Right lung (tissue), 5 donors: ENCODE results near the gene FN1. TPM values are rescaled to one million over a fixed set of nuclear protein-coding genes. Genes with fewer than 3 reads are reported as not detected.

ENCODE experiments used
- DNase-seq, 2 donors: peaks; one replicate each; pipeline ENCODE4 v3.0.0-alpha.2; 2013
- polyA plus RNA-seq, 5 donors: library from polyadenylated mRNA; unstranded; fragments of 120-200 nt; gene quantifications; one replicate each; pipeline versions ENCODE4 v1.2.1 to v1.2.3, GENCODE V29; 2013; ENCODE audit warnings: inconsistent platforms in 1 of 5, low replicate concordance in 1 of 5; ENCODE audit not compliant: insufficient read length in 5 of 5, insufficient read depth in 1 of 5

The FN1 gene
- polyA plus RNA-seq, 5 donors = 1,474 to 1,880 (median 1,700) TPM

DNA sequence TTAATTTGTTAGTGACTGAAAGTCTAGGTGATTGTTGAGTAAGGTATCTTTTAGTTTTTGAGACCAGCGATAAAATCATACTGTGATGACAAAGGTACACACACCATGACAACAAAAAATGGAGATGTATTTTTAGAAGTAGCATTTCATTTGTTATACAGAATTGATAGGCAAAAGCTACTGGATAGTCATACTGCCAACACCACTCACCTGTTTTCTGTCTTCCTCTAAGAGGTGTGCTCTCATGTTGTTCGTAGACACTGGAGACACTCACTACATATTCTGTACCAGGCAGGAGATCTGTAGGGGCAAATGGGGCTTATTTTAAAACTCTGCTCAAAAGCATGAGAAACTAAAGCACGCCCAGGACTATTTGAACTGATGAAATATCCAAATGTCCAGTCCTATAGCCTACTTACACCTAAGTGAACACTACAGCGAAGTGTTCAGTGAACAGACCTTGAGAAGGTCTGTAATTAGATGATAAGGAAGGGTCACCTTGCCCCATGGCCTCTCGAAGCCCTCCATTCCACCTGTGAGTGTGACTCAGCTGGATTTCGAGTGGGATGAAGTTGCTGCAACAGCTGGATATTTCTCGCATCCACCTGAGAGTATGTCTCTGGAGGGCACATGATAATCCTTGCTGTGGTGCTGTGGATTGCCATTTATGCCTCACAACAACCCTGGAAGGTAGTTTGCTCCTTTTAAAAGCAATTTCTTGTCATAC, 47.7 kb downstream of the FN1 start:
- no peak for DNase-seq

DNA sequence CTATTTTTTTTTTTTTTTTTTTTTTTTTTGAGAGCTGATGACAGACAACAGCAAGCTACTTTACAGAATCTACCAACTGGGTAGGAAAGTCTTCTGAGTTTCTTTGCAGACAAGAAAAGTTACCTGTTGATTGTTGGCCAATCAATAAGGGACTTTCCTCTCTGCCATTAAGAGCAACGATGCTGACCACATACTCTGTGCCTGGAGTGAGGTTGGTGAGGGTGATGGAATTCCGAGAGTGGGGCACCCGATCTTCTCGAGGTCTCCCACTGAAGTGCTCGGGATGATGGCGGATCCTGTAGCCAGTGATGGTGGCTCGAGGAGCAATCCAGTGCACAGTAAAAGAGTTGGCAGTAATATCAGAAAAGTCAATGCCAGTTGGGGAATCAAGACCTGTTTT, 49.3 kb downstream of the FN1 start:
- no peak for DNase-seq

DNA sequence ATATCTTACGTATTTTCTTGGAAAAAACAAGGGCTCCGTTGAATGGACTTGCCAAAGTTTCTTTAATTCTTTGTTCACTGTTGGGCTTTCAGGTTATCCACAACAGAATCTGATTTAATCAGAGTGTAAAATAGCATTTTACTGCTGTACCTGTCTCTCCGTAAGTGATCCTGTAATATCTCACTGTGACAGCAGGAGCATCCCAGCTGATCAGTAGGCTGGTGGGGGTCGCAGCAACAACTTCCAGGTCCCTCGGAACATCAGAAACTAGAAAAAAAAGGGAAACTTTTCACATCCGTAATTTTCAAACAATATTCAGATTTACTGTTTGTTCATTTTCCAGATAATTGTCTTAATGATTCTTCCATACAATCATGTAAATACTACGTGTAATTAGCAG, 51.2 kb downstream of the FN1 start:
- DNase-seq = no peak

DNA sequence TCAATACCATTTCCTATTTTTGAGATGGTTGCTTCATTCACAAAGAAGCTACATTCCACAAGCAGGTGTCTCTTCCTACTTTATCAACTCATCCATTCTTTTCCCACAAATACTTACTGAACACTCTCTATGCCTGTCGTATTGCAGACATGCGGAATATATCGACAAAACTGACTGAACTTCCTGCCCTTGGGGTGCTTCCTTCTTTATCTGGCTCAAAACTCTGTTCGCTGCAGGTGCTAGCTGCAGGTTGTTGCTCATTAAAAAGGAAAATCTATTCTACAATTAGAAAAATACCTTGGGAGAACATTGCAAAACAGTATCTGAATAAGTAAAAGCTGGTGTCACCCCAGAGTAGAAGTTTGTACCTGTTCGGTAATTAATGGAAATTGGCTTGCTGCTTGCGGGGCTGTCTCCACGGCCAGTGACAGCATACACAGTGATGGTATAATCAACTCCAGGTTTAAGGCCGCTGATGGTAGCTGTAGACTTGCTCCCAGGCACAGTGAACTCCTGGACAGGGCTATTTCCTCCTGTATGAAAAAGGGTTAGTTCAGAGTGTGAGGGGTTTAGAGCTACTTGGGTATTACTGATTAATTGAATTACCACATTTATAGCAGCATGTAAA, 52.1 kb downstream of the FN1 start:
- DNase-seq = no peak

DNA sequence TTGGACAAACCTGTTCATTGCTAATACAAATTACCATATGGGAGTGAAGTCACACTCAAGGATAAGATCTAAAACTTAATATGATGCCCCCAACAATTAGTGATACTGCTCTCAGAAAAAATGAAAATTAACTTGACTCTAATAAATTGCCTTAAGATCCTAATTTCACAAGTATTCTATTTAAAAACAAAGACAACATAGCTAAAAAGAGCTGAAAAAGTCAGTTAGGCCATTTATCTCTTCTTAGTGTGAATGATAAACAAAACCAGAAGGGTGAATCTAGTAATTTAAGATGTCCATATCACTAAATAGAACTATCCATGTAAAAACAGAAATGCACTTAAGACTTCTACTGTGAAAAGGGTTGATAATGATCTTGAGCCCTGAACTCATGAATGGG, 53.4 kb downstream of the FN1 start:
- DNase-seq = no peak

DNA sequence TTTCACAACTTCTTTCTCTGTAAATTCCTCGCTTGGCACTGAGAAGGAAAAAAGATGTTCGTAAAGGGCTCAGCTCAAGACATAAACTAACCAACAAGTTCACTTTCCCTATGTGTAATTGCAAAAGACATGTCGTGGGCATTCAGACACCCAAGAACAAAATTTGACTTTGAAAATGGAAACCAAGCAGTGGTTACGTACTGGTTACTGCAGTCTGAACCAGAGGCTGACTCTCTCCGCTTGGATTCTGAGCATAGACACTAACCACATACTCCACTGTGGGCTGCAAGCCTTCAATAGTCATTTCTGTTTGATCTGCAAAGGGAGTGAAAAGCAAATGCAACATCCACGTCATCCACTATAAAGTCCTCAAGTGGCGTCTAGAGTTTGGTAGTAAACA, 53.9 kb downstream of the FN1 start:
- DNase-seq = no peak

DNA sequence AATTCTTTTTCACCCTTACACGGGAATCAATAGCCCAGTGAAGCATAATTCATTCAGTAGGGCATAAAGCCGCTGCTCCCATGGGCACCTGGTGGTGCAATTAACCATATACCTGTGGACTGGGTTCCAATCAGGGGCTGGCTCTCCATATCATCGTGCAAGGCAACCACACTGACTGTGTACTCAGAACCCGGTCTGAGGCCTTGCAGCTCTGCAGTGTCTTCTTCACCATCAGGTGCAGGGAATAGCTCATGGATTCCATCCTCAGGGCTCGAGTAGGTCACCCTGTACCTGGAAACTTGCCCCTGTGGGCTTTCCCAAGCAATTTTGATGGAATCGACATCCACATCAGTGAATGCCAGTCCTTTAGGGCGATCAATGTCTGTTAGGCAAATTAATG, 55.2 kb downstream of the FN1 start:
- DNase-seq = no peak

DNA sequence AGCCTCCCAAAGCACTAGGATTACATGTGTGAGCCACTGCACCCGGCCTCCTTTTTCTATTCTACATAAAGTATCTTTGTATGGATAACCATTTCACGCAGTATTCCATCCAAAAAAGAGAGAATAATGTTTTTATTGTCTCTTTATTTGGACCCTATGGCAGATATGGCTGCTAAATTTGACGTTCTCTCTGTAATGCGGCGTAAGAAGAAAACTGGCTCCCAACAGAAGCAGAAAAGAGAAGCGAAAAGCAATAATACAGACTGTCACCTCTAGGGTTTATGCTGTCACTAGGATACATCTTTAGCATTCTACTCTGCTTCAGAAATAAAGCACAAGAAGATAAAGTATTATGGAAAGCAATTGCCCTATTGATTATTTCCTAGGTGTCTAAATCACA, 55.9 kb downstream of the FN1 start:
- DNase-seq = no peak

DNA sequence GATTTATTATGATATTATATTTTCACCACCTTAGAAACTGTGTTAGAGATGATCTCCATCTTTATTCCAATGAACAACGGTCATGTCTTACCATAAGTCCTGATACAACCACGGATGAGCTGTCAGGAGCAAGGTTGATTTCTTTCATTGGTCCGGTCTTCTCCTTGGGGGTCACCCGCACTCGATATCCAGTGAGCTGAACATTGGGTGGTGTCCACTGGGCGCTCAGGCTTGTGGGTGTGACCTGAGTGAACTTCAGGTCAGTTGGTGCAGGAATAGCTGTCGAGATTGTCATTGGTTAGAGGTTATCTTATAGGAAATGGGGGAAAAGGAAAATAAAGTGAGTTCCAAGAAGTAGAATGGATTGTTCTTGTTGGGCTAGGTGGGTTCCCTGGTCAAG, 56.8 kb downstream of the FN1 start:
- DNase-seq = no peak

DNA sequence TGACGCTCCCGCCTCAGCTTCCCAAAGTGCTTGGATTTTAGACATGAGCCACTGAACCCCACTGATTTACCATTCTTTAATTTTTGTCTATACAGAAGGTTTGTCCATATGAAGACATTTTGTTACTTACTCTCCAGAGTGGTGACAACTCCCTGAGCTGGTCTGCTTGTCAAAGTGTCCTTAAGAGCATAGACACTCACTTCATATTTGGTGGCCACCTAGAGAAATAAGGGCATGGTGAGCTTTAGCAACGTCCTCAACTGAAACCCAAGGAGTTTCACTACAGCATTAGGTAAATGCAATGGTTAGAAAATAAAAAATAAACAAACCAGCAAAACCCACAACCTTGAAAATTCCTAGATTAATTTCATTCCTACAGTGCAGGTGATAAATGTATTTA, 57.8 kb downstream of the FN1 start:
- DNase-seq = no peak

DNA sequence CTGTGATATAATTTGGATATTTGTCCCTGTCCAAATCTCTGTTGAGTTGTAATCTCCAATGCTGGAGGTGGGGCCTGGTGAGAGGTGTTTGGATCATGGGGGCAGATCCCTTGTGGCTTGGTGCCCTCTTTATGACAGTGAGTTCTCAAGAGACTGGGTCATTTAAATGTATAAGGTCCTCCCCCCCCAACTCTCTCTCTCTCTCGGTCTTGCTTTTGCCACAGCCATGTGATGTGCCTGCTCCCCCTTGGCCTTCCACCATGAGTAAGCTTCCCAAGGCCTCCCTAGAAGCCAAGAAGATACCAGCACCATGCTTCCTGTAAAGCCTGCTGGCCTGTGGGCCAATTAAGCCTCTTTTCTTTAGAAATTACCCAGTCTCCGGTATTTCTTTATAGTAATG, 58.6 kb downstream of the FN1 start:
- no peak for DNase-seq

DNA sequence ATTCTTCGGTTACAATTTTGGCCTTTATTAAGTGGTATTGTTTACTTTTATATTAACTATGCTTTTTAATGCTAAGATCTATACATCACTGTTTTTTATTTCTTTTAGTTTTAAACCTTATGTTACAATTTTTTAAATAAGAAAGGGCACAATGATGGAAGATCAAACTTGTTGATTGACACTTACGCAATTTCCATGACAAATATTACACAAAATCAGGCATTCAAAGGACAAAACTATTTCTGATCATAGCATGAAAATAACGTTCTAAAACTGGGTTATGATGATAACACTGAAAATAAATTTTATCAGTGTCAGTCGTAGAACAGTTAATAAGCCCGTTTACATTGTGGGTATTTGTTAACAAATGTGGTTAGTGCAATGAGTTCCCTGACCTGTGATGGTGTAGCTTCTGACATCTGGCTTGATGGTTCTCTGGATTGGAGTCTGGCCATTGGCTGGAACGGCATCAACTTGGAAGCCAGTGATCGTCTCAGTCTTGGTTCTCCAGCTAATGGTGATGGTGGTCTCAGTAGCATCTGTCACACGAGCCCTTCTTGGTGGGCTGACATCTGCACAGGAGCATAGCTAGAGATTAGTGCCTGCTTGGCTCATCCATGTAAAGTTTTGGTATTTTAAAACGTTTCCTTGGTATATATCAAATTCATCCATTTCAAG, 59.6 kb downstream of the FN1 start:
- no peak for DNase-seq

DNA sequence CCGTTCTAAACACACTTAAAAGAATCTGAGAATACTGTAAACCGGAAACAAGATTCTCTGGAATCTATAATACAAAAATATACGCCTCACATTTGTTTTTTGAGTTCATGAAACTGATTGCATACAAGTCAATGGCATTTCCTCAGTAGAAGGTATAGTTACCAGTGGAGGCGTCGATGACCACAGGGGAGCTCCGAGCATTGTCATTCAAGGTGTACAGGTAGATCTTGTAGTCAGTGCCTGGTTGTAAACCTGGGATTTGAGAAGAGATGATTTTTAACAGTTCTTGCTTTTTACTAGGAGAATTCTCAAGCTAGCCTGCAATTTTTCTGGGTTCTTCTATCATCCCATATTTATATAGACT, 60.4 kb downstream of the FN1 start:
- no peak for DNase-seq

DNA sequence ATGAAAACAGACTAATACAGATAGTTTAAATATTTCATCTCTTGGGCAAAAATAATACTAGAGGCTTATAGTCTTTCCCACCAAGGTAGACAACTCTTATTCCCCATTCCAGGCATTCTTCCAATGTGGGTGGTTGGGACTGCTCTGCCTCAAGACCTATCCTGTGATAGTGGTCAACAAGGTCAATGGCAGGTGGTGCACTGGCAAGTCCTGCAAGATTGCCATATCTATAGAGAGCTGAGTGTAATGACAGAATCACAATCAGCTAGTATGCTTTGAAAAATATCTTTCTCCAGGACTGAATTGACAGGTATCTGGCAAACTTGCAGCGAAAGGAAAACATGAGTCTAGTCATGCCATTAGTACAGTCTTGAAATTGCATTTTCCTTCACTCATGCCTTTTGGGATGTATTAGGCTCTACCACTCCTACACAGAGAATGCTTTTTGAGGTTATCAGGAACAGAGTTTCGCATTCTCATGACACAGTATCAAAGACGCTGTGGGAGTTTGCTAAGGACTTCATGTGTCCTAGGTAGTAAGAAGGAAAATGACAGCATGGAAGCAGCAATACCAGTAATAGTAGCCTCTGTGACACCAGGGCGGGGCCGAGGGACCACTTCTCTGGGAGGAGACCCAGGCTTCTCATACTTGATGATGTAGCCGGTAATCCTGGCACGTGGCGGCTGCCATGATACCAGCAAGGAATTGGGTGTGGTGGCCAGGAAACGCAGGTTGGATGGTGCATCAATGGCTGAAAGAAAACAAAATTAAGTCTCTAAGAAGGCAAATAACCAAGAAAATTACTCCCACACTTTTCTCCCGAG, 61.0 kb downstream of the FN1 start:
- no peak for DNase-seq

DNA sequence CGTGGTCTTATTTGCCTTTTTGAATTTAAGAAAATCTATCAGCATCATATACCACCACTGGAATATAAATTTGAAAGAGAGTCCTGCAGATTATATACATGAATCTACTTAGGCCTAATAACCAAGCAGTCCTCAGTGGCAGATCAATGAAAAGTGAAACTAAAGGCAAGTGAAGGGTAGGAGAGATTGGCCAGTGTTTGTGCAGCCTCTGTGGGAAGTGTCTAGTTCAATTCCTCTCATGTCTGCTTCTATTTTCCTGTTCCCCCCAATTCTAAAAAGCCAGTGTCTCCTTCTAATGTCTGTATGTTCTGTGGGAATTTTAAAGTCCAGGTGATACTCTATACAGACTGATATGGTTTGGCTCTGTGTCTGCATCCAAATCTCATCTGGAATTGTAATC, 61.9 kb downstream of the FN1 start:
- no peak for DNase-seq

DNA sequence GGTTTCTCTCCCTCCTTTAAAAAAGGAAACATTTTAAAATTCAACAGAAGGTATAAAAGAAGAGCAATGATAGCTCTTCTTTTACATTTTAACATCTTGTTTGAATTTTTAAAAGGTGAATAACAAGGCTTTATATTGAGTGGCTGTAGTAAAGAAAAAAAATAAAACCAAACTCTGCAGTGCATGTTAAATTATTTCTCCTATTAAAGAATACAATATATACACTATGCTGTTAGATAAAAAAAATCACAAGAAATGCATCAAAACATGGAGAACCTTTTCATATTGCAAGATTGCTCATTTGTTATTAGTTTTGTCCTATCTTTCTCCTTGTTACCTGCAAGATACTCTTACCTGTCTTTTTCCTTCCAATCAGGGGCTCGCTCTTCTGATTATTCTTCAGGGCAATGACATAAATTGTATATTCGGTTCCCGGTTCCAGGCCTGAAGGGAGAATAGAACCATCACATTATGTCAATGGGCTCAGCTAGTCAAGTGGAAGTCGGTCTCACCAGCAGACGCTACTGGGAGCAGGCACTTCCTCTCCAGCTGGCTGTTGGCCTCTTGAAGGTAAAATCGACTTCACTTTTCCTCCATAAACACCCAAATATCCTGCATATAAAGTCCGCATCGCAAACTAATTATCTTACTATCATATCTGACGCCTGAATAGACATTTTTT, 62.8 kb downstream of the FN1 start:
- DNase-seq = no peak

DNA sequence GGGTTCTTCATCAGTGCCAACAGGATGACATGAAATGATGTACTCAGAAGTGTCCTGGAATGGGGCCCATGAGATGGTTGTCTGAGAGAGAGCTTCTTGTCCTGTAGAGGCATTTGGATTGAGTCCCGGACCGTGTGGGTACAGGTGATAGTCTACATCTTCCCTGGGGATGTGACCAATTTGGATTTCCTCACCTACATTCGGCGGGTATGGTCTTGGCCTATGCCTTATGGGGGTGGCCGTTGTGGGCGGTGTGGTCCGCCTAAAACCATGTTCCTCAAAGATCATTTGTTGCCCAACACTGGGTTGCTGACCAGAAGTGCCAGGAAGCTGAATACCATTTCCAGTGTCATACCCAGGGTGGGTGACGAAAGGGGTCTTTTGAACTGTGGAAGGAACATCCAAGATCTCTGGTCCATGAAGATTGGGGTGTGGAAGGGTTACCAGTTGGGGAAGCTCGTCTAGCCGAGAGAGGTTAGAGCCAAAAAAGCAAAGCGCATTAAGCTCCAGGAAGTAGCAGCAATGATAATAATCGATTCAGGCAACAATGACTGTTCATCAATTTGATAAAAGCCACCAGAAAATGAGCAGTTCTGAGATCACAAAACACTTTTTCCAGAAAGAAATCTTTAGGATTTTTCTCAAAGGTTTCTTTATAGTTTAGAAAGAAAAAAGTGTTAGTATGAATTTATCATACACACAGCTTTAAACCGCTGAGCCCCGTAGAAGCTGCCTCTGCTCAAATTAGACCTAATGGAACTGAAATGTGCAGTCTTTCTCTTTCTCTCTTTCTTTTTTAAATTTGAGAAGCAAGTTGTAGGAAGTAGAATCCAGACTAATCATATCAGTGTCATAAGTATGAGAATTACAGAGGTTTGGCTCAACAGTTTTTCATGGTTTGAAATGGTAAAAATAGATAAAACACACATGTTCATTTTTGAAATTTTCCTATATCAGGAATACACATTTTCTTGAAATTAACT, 63.7 kb downstream of the FN1 start:
- no peak for DNase-seq

DNA sequence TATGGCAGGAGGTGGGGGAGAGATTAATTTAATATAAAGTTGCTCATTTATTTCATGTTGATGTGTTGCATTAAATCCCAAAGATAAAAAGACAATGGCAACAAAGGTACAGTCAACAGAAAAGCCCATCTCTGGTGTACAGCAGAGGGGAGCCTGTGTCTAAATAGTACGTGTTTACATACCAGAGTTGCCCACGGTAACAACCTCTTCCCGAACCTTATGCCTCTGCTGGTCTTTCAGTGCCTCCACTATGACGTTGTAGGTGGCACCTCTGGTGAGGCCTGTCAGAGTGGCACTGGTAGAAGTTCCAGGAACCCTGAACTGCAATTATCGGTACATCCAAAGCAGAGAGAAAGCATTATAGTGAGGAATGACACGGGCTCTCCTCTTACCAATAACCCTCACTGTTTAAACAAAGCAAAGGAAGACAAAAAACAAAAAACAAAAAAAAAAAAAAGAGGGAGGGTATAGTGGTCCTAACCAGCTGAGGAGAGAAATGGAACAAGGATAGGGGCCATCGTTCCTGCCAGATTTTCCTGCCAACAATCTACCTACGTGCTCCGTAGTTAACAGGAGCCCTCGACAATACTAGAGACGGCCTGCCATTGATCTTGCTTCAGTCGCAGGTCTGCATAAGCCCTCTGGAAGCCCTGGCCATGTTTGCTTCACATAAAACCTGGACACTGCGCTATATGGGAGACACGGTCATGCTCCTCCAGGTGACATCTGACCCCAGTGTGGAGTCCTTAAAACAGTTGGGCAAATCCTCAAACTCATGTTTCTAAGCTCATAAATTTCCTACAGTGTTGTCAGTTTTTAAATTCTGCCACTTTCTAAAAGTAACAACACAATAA, 65.5 kb downstream of the FN1 start:
- no peak for DNase-seq

DNA sequence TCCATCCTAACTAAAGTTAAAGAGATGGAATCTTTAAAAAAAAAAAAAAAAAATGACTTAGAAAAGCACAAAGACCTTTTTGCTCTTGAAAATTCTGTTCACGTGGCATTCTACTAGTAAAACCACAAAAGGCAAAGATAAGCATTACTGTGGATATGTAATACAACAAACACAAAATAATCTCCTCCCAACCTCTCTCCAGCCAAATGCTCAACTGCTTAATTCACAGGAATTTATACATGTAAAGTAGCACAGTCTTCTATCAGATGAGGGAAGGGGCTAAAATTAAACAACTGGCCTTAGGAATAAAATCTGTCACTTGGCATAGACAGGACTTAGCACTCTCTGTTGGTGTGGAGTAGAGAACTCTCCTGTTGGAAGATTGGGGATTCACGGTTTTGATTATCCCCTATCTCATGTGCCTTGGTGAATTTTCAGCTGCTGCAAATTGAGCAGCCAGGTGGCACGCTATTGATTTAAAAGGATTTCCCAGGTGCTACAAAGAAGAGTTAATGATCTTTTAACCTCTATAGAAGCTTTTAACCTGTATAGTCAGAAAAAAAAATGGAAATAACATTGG, 66.6 kb downstream of the FN1 start:
- DNase-seq = no peak

DNA sequence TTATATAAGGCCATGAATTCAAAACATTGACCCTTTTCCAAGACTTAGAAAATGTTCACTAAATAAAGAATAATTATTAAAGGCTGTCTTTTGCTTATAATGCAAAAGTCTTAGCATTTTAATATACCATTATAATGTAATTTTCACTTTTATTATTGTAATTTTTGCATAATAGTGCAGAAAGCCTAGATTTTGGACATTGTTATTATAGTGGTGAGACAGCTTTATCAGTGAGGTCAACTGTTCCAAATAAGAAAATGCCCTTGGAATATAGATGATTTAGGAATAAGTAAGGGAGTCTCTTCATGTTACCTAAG, 67.4 kb downstream of the FN1 start:
- no peak for DNase-seq
